ENCODE data around the gene HENMT1. TPM values are rescaled to one million over a fixed set of nuclear protein-coding genes. Genes with fewer than 3 reads are reported as not detected.
A peak's percentile ranks its signal among the peaks of the same experiment; 100 is the strongest.

The HENMT1 gene
- total RNA-seq, 2 experiments from 2014 or later, result 6.3 to 8.2 TPM

DNA sequence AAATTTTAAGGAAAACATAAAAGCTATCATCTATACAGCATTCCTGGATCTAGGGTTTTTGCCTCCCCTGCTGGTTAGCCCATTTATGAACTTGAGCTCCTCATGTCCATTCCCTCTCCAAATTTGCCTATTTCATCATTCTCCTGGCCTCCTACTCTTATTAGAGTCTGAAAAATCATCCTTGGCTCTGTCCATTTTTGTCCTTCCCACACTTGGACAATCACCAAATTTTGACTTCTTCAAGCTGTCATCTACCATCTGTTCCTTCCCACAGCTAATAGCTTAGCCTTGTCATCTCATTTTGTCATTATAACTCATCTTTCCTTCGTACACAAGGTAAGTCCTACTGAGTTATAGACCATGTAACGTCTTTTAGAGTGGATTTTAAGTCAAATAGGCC is 2.2 kb upstream of the HENMT1 start:
- Mint-ChIP-seq H3K4me3 (peak overlapping the region; percentile 2), H3K27me3 (no peaks in the 10 kb centered on the region), H3K9me3 (no peaks in the 10 kb centered on the region), H3K4me1 (ENCODE audit: low read depth) (peaks cover 39% of the 10 kb centered on the region), H3K36me3 (ENCODE audit: low read depth) (no peaks in the 10 kb centered on the region), H3K27ac (peak overlapping the region; percentile 99)
- ChIA-PET POLR2A (interaction anchor here (1.1 to 7.5 kb wide), 3 partner anchors 15 to 46 kb away, joined by 4 to 484 read pairs (median 292); partner anchors contain the start of gene PRPF38B), CTCF (interaction anchor here (0.9 kb wide), 1 partner anchor 29 kb away, joined by 3 read pairs; the partner anchor contains the start of gene PRPF38B)
- DNase-seq, result no peak
- Histone ChIP-seq H3K36me3 (ENCODE audit: insufficient read depth, low read length) (no peaks in the 10 kb centered on the region), H3K27me3 (ENCODE audit: control insufficient read depth in 1 of 2, insufficient read depth in 2 of 2, low read length in 2 of 2) (no peaks in the 10 kb centered on the region), H3K4me1 (ENCODE audit: insufficient read depth, low read length) (peaks cover 12% of the 10 kb centered on the region), H3K4me3 (ENCODE audit: low read length) (no peak overlapping the region), H3K9me3 (ENCODE audit: control insufficient read depth in 1 of 2, insufficient read depth in 1 of 2, low read length in 2 of 2) (no peaks in the 10 kb centered on the region), H3K27ac (ENCODE audit: low read depth in 1 of 2, low read length in 2 of 2) (no peak overlapping the region)
- intact Hi-C loops (cut with DNase I, micrococcal nuclease), result no loop called here
- TF ChIP-seq, protein P1, sequence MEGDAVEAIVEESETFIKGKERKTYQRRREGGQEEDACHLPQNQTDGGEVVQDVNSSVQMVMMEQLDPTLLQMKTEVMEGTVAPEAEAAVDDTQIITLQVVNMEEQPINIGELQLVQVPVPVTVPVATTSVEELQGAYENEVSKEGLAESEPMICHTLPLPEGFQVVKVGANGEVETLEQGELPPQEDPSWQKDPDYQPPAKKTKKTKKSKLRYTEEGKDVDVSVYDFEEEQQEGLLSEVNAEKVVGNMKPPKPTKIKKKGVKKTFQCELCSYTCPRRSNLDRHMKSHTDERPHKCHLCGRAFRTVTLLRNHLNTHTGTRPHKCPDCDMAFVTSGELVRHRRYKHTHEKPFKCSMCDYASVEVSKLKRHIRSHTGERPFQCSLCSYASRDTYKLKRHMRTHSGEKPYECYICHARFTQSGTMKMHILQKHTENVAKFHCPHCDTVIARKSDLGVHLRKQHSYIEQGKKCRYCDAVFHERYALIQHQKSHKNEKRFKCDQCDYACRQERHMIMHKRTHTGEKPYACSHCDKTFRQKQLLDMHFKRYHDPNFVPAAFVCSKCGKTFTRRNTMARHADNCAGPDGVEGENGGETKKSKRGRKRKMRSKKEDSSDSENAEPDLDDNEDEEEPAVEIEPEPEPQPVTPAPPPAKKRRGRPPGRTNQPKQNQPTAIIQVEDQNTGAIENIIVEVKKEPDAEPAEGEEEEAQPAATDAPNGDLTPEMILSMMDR (IDR thresholded peaks at IDR 0.05), result no peak
- ATAC-seq (ENCODE audit: poor library complexity), result no peak

DNA sequence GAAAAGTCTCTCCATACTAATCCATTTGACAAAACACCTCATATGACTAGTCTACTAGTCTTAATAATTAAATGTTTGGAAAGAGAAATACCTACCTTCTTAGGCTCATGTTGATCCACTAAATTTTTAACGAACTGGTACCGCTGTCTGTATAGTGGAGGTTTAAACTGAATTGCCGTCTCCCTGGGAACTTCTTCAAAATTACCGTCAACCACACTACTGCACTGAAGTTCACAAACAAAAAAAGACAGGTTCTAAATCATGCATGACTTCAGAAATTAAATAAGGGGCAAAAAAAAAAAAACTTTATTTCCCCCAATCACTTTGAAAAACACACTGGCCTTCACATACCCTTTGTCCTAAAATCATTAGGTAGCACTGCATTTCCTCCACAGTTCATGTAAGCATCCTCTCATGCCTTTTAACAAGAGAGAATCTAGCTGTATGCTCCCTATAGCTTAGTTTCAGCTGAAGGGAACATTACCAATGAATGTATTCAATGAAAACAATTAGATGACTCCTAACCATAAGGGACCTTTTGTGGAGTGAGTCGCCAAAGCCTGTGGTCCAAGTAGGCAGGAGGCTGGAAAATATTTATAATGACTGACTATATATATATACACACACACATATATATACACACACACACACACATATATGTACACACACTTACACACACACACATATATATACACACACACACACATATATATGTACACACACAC is 3.4 kb downstream of the HENMT1 start:
- TF ChIP-seq, protein P1 (IDR thresholded peaks at IDR 0.05), result no peak
- peaks cover 12% of the 10 kb centered on the region for H3K4me1 ChIP-seq (ENCODE audit: insufficient read depth, low read length)
- H3K9me3 ChIP-seq (ENCODE audit: control insufficient read depth in 1 of 2, insufficient read depth in 1 of 2, low read length in 2 of 2), result no peaks in the 10 kb centered on the region
- Mint-ChIP-seq H3K4me3 (no peak overlapping the region), H3K4me1 (ENCODE audit: low read depth) (peaks cover 34% of the 10 kb centered on the region), H3K9me3 (no peaks in the 10 kb centered on the region), H3K27me3 (no peaks in the 10 kb centered on the region), H3K27ac (peak overlapping the region; percentile 16), H3K36me3 (ENCODE audit: low read depth) (peaks cover 43% of the 10 kb centered on the region)
- no peak overlapping the region for H3K4me3 ChIP-seq (ENCODE audit: low read length)
- intact Hi-C loops (cut with DNase I, micrococcal nuclease), result loop anchor here in 1 of 2 experiments (2.0 kb wide), 1 partner anchor 13 kb away; no protein-coding TSS in a partner anchor
- H3K36me3 ChIP-seq (ENCODE audit: insufficient read depth, low read length), result peaks cover 9% of the 10 kb centered on the region
- no peak for DNase-seq
- H3K27ac ChIP-seq (ENCODE audit: low read depth in 1 of 2, low read length in 2 of 2), result no peak overlapping the region
- no peak for ATAC-seq (ENCODE audit: poor library complexity)
- no peaks in the 10 kb centered on the region for H3K27me3 ChIP-seq (ENCODE audit: control insufficient read depth in 1 of 2, insufficient read depth in 2 of 2, low read length in 2 of 2)
- ChIA-PET CTCF (interaction anchor here (2.9 kb wide), 1 partner anchor 11 kb away, joined by 10 read pairs; no protein-coding TSS in a partner anchor), POLR2A (interaction anchor here (1.6 to 6.3 kb wide), 3 partner anchors 11 to 36 kb away, joined by 4 to 292 read pairs (median 22); partner anchors contain the start of gene PRPF38B)

DNA sequence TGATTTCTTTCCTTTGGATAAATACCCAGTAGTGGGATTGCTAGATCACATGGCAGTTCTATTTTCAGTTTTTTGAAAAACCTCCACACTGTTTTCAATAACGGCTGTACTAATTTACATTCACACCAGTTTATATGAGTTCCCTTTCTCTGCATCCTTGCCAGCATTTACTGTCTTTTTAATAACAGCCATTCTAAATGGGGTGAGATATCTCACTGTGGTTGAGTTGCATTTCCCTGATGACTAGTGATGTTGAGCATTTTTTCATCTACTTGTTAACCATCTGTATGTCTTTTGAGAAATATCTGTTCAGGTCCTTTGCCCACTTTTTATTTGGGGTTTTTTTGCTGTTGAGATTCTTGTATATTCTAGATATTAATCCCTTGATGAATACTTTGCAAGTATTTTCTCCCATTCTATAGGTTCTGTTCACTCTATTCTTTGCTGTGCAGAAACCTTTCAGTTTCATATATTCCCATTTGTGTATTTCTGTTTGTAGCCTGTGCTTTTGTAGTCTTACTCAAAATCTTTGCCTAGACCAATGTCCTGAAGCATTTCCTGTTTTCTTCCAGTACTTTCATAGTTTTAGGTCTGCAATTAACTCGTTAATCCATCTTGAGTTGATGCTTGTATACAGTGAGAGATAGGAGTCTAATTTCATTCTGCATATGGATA is 7.3 kb downstream of the HENMT1 start:
- peaks cover 80% of the 10 kb centered on the region for H3K36me3 Mint-ChIP-seq (ENCODE audit: low read depth)
- ChIA-PET POLR2A (no interaction called here), CTCF (no interaction called here)
- no peaks in the 10 kb centered on the region for H3K9me3 Mint-ChIP-seq
- ATAC-seq (ENCODE audit: poor library complexity) (no peak), DNase-seq (peak in 1 of 14 experiments; percentile 63)
- no peak overlapping the region for H3K4me3 Mint-ChIP-seq
- H3K4me3 ChIP-seq (ENCODE audit: low read length), result no peak overlapping the region
- peak overlapping the region; percentile 0 for H3K27ac Mint-ChIP-seq
- no peaks in the 10 kb centered on the region for H3K27me3 ChIP-seq (ENCODE audit: control insufficient read depth in 1 of 2, insufficient read depth in 2 of 2, low read length in 2 of 2)
- H3K27ac ChIP-seq (ENCODE audit: low read depth in 1 of 2, low read length in 2 of 2), result no peak overlapping the region
- intact Hi-C loops (cut with DNase I, micrococcal nuclease), result loop anchor here in 1 of 2 experiments (5.0 kb wide), 1 partner anchor 89 kb away; no protein-coding TSS in a partner anchor
- peaks cover 26% of the 10 kb centered on the region for H3K36me3 ChIP-seq (ENCODE audit: insufficient read depth, low read length)
- TF ChIP-seq, protein P1 (IDR thresholded peaks at IDR 0.05), result no peak
- H3K27me3 Mint-ChIP-seq, result no peaks in the 10 kb centered on the region
- peaks cover 4% of the 10 kb centered on the region for H3K4me1 Mint-ChIP-seq (ENCODE audit: low read depth)
- no peaks in the 10 kb centered on the region for H3K9me3 ChIP-seq (ENCODE audit: control insufficient read depth in 1 of 2, insufficient read depth in 1 of 2, low read length in 2 of 2)
- H3K4me1 ChIP-seq (ENCODE audit: insufficient read depth, low read length), result no peaks in the 10 kb centered on the region

Measured in CD4-positive, alpha-beta T cell (primary cell).